ENCODE measurements around the gene CIAO2A.
A peak's percentile ranks its signal among the peaks of the same experiment; 100 is the strongest.

The CIAO2A gene

DNA sequence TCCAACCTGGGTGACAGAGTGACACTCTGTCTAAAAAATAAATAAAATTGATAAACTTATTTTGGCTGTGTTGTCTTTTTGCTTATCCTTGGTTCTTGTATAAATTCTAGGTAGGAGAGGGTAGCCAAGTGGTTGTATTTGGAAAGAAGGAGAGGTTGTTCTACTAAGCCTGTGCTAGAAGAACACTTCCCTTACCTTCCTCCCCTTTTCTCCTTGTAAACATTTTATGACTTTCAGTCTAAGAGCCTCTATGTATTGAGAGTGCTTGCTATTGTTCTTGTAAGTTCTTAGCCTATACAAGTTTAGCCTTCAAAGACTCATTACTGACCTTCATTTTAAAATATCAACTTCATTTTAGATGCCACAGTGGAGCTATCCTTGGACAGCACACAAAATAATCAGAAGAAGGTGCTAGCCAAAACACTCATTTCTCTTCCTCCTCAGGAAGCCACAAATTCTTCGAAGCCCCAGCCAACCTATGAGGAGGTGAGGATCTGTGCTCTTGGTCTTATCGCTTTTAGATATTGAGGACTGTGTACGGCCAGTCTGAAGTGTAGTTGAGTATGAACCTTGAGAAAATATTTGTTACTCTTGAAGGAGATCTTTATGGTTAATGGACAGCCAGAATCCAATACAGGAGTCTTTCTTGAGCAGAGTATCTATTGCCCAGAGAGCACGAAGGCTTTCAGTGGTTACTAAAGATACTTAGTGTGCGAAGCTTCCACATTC, 24.3 kb upstream of the CIAO2A start:
- Histone ChIP-seq H3K4me3 (replicated peaks; ENCODE audit: insufficient read depth, low read length) (no peak overlapping the region), H3K27me3 (ENCODE audit: insufficient read depth, poor library complexity, severe bottlenecking) (no peaks in the 10 kb centered on the region), H3K27ac (replicated peaks) (no peak overlapping the region)
- no peak for TF ChIP-seq GABPA (IDR thresholded peaks at IDR 0.05; ENCODE audit: low read depth)
- TF ChIP-seq, protein P1, sequence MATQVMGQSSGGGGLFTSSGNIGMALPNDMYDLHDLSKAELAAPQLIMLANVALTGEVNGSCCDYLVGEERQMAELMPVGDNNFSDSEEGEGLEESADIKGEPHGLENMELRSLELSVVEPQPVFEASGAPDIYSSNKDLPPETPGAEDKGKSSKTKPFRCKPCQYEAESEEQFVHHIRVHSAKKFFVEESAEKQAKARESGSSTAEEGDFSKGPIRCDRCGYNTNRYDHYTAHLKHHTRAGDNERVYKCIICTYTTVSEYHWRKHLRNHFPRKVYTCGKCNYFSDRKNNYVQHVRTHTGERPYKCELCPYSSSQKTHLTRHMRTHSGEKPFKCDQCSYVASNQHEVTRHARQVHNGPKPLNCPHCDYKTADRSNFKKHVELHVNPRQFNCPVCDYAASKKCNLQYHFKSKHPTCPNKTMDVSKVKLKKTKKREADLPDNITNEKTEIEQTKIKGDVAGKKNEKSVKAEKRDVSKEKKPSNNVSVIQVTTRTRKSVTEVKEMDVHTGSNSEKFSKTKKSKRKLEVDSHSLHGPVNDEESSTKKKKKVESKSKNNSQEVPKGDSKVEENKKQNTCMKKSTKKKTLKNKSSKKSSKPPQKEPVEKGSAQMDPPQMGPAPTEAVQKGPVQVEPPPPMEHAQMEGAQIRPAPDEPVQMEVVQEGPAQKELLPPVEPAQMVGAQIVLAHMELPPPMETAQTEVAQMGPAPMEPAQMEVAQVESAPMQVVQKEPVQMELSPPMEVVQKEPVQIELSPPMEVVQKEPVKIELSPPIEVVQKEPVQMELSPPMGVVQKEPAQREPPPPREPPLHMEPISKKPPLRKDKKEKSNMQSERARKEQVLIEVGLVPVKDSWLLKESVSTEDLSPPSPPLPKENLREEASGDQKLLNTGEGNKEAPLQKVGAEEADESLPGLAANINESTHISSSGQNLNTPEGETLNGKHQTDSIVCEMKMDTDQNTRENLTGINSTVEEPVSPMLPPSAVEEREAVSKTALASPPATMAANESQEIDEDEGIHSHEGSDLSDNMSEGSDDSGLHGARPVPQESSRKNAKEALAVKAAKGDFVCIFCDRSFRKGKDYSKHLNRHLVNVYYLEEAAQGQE (IDR thresholded peaks at IDR 0.05; ENCODE audit: insufficient replicate concordance, low read depth) = no peak
- no peak for DNase-seq (ENCODE audit: low read depth in 1 of 2, low spot score in 1 of 2)

DNA sequence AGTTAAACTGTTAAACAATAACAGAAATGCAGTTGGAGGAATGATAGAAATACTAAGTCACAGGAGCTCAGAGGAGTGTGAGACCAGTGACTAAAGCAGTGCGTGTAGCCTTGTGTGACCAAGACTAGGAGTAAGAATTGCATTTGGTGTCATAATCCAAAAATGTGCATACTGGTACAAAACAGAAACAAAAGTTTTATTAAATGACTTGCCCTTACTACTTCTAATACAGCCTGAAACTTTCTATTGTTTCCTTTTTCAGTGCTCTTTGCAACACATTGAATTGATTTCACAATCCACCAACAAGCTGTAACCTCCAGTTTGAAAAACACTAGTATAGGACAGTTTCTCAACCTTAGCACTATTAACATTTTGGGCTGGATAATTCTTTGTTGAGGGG, 19.3 kb upstream of the CIAO2A start:
- Histone ChIP-seq H3K27ac (replicated peaks) (peak overlapping the region; percentile 24), H3K27me3 (ENCODE audit: insufficient read depth, poor library complexity, severe bottlenecking) (no peaks in the 10 kb centered on the region), H3K4me3 (replicated peaks; ENCODE audit: insufficient read depth, low read length) (no peak overlapping the region)
- TF ChIP-seq, protein P1 (IDR thresholded peaks at IDR 0.05; ENCODE audit: insufficient replicate concordance, low read depth) = no peak
- TF ChIP-seq, protein P2, sequence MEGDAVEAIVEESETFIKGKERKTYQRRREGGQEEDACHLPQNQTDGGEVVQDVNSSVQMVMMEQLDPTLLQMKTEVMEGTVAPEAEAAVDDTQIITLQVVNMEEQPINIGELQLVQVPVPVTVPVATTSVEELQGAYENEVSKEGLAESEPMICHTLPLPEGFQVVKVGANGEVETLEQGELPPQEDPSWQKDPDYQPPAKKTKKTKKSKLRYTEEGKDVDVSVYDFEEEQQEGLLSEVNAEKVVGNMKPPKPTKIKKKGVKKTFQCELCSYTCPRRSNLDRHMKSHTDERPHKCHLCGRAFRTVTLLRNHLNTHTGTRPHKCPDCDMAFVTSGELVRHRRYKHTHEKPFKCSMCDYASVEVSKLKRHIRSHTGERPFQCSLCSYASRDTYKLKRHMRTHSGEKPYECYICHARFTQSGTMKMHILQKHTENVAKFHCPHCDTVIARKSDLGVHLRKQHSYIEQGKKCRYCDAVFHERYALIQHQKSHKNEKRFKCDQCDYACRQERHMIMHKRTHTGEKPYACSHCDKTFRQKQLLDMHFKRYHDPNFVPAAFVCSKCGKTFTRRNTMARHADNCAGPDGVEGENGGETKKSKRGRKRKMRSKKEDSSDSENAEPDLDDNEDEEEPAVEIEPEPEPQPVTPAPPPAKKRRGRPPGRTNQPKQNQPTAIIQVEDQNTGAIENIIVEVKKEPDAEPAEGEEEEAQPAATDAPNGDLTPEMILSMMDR (IDR thresholded peaks at IDR 0.05; ENCODE audit: insufficient read depth, low read length) = no peak
- no peak for TF ChIP-seq SPI1 (IDR thresholded peaks at IDR 0.05; ENCODE audit: borderline replicate concordance, low read depth)
- no peak for TF ChIP-seq GABPA (IDR thresholded peaks at IDR 0.05; ENCODE audit: low read depth)
- no peak for TF ChIP-seq POLR2AphosphoS5 (IDR thresholded peaks at IDR 0.05; ENCODE audit: low read depth)
- peak in 1 of 2 experiments; percentile 49 for DNase-seq (ENCODE audit: low read depth in 1 of 2, low spot score in 1 of 2)

DNA sequence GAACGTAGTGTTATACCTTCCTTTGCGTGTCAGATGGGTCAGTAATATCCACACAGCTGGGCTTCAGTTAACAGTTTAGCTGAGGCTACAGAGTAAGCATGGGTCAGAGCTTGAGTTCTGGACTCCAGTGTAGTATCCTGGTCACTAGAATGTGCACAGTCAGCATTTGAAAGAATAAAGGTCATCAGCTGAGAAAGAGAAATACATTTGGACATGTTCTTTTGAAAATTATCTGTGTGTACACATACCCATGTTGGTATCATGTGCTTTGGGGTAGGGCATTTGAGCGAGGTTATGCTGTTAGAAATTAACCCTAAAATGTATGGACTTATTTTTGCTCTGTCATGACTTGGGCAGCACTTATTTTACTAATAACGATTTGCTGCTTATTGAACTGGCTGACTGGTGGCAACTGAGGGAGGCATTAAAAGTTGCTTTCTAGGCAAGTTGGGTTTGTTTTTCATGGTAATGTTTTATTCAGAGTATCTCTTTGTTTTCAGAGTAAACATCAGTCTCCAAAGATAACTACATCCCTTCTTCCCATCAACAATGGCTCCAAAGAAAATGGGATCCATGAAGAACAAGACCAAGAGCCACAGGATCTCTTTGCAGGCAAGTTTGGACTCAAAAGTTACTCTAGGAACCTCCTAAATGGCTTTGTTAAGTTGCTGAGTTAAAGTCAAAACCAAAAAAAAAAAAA, 18.6 kb upstream of the CIAO2A start:
- Histone ChIP-seq H3K27me3 (ENCODE audit: insufficient read depth, poor library complexity, severe bottlenecking) (no peaks in the 10 kb centered on the region), H3K27ac (replicated peaks) (peak overlapping the region; percentile 24), H3K4me3 (replicated peaks; ENCODE audit: insufficient read depth, low read length) (no peak overlapping the region)
- no peak for TF ChIP-seq POLR2AphosphoS5 (IDR thresholded peaks at IDR 0.05; ENCODE audit: low read depth)
- no peak for TF ChIP-seq GABPA (IDR thresholded peaks at IDR 0.05; ENCODE audit: low read depth)
- TF ChIP-seq, protein P1 (IDR thresholded peaks at IDR 0.05; ENCODE audit: insufficient replicate concordance, low read depth) = no peak
- TF ChIP-seq, protein P2 (IDR thresholded peaks at IDR 0.05; ENCODE audit: insufficient read depth, low read length) = no peak
- TF ChIP-seq SPI1 (IDR thresholded peaks at IDR 0.05; ENCODE audit: borderline replicate concordance, low read depth) = no peak
- DNase-seq (ENCODE audit: low read depth in 1 of 2, low spot score in 1 of 2) = no peak
